GM19240 (cell line): ENCODE data around the gene CRCP.
A peak's percentile ranks its signal among the peaks of the same experiment; 100 is the strongest.
"Not testable (repeated sequence)": the region's sequence is repeated elsewhere in the genome, so short reads cannot be mapped to it uniquely, and the experiment has no call there.

Experiments
- DNase-seq: peaks from one replicate; pipeline ENCODE4 v3.0.0; 2011; ENCODE audit warnings: low spot score; ENCODE audit not compliant: insufficient read length

CRCP gene

DNA sequence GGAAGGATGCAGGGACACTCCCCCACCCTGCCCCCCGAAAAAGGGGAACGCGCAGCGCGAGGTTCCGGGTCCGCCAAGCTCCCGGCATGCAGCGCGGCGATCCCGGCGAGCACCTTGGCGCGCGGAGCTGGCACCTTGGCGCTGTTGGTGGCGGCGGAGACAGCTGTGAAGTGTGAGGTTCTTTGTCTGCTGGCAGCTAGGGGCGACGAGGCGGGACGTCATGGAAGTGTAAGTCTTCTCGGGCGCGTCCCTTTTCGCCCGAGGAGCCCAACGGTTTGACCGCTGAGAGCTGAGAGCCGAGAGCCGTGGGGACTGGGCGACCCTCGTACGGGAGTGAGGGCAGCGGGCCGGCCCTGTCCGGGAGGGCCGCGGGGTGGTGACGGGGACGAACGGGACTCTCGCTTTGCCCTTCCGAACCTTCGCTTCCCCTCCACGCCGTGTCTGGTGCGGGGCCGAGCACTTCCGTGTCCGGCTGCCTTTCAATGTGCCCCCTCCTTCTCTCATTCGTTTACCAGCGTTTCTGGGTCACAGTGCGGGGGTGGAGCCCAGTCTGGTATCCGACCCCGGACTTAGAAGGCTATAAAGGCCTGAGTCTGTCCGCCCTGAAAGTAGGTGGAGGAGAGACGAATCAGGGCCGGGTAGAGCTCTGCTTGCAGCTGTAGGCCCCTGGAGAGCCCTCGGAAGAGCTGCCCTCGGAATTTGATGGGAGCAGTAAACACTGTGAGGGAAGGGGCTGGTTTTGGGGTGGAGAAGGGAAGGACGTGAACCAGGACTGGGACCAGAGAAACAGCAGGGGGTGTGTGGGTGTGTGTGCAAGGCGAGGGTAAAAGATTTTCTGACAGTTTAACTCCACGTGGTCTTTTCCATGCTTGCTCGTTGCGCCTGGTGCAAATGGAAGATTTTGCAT is at the start of gene CRCP:
Gene CRCP, plus strand, starts transcription at position 105 of the 907 bp plus-strand sequence. Its CDS starts 116 bp downstream, at position 221.
- DNase-seq = peak; percentile 90

DNA sequence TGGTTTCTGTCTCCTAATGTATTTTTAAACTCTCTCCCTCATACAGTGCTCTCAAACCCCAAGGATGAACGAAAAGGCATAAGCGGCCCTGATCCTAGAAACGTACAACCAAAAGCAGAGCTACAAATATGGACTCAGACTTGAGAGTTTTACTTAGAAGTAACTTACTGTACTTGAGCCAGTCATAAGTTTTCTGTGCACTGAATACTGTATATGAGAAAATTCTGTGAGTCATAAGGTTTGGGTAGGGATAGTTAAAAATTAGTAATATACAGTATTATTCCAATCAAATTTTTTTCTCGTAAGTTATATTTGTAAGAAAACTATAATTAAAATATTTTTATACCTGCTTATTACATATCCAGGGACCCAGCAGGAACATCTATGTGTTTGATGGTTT is 44.9 kb upstream of the CRCP start:
- no peak for DNase-seq

DNA sequence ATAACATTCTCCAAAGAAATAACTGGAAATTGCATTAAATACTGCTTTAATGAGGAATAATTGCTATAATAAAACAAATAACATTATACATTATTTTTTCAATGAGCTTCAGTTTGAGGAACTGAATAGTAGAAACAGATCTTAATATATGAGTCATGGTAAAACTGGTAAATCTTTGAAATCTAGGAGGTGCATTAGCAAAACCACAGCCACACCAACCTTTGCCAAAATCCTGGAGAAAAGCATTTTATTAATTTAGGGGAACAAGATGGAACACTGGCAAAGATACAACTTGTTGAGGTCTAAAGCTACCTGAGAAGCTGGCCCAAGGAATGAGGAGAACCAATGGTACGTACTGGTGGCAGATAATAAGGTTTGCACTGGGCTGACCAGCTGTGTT is 44.4 kb upstream of the CRCP start:
- DNase-seq = no peak

DNA sequence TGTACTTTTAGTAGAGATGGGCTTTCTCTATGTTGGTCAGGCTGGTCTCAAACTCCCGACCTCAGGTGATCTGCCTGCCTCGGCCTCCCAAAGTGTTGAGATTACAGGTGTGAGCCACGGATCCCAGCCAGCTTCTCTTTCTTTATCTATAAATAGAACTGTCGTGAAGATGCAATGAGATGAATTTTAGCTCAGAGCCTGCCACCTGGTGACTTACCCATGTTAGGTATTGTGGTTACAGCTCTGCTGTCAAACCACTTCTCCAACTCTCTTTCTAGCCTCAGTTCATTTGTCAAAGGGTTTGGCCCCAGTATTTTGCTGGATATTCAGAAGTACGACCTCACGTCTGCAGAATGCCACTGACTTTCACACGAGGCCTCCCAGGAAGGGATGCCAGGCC is 42.4 kb upstream of the CRCP start:
- not testable (repeated sequence) for DNase-seq

- DNase-seq = peak; percentile 99
Observed at GRCh38 chr7:66075590-66076461, 38.8 kb upstream of the CRCP start, which contains the start of gene ASL. Gene ASL, plus strand, starts transcription at chr7:66075819. Its CDS starts 263 bp downstream, at chr7:66076082.

GRCh38 chr7:66076462-66077329 is 38.0 kb upstream of the CRCP start:
- no peak for DNase-seq

- no peak for DNase-seq
Observed at GRCh38 chr7:66078067-66078466, 36.6 kb upstream of the CRCP start.

DNA sequence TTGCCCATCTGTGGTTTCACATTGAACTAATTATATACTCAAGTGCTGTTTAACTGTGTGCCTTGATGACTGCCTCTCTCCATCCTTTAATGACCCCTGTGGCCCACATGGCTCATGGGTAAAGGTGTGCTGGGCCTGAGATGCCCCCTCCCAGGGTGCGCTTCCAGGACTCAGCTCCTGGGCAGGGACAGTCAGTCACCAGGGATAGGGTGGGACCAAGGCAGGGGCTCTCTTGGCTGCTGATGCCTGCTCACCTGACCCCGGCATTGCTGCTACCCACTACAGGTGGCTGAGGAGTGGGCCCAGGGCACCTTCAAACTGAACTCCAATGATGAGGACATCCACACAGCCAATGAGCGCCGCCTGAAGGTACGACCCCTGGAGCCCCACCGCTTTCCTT is 32.6 kb upstream of the CRCP start:
- DNase-seq = no peak

DNA sequence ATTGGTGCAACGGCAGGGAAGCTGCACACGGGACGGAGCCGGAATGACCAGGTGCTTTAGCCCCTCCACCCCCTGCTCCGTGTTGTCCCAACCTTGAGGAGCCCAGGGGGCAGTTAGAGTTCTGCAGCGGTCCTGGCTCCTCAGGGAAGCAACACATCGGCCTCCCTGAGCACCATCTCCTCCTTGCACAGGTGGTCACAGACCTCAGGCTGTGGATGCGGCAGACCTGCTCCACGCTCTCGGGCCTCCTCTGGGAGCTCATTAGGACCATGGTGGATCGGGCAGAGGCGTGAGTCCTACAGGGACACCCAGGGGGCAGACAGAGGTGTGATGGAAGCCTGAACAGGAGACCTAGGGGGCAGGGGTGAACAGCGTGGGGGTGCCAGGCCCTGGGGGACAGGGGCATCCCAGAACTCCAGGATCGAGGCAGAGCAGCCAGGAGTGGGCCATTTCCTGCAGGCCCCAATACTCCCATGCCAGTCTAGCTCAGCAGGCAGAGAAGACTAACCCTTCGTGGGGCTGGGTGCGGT is 31.7 kb upstream of the CRCP start:
- no peak for DNase-seq

DNA sequence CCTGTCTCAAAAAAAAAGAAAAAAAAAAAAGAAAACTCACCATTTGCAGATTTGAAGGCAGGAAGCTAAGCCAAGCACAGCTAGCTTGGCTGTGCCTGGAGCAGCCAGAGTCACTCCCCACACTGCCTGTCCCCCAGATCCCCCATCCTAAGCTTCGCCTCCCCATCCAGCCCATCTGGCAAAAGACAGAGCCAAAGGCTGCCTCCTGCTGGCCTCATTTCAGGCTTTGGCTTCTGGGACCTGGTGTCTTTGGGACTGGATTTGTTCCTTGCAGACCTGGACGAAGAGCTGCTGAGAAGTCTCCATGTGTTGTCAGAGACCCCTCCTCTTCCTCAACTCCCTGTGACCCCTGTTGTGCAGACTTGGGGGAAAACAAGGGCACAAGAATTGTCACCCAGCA is 31.0 kb upstream of the CRCP start:
- DNase-seq = no peak

- DNase-seq = no peak
Observed at GRCh38 chr7:66088861-66089838, 25.5 kb upstream of the CRCP start.

DNA sequence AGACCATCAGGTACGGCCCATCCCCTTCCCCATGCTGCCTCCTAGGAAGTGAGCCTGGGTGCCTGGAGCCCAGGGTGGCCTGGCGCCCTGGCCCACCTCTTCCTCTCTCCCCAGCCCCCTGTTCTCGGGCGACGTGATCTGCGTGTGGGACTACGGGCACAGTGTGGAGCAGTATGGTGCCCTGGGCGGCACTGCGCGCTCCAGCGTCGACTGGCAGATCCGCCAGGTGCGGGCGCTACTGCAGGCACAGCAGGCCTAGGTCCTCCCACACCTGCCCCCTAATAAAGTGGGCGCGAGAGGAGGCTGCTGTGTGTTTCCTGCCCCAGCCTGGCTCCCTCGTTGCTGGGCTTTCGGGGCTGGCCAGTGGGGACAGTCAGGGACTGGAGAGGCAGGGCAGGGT is 22.0 kb upstream of the CRCP start:
- no peak for DNase-seq

DNA sequence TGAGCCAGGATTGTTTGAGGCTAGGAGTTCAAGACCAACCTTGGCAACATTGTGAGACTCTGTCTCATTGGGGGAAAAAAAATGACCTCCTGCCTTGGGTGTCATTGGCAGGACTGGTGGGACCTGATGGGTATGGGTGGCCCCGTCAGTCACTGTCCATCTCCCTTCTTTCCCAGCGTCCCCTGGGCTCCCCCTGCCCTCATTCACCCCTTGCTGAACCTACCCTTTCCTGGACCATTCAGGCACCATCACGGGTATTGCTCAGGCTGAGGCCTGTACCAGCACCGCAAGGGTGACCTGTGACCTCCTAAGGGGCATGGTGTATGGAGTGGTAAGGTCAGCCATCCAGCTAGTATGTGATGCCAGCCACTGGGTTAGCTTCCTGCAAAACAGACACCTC is 19.6 kb upstream of the CRCP start:
- DNase-seq = no peak

GRCh38 chr7:66099232-66099550 is 15.5 kb upstream of the CRCP start:
- no peak for DNase-seq

DNA sequence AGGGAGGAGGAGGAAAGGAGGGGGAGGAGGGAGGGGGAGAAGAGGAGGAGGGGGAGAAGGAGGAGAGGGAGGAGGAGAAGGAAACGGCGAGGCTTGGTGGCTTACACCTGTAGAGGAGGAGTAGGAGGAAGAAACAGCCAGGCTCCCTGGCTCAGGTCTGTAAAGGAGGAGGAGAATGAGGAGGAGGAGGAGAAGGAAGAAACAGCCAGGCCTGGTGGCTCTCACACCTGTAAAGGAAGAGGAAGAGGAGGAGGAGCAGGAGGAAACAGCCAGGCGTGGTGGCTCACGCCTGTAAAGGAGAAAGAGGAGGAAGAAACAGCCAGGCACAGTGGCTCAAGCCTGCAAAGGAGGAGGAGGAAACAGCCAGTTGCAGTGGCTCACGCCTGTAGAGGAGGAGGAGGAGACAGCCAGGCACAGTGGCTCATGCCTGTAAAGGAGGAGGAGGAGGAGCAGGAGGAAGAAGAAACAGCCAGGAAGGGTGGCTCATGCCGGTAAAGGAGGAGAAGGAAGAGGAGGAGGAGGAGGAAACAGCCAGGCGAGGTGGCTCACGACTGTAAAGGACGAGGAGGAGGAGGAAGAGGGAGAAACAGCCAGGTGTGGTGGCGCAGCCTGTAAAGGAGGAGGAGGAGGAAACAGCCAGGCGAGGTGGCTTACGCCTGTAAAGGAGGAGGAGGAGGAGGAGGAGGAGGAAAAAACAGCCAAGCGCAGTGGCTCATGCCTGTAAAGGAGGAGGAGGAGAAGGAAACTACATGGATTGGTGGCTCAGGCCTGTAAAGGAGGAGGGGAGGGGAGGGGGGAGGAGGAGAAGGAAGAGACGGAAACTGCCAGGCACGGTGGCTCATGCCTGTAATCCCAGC is 14.9 kb upstream of the CRCP start:
- no peak for DNase-seq

- DNase-seq = no peak
Observed at GRCh38 chr7:66100408-66101050, 14.1 kb upstream of the CRCP start.

DNA sequence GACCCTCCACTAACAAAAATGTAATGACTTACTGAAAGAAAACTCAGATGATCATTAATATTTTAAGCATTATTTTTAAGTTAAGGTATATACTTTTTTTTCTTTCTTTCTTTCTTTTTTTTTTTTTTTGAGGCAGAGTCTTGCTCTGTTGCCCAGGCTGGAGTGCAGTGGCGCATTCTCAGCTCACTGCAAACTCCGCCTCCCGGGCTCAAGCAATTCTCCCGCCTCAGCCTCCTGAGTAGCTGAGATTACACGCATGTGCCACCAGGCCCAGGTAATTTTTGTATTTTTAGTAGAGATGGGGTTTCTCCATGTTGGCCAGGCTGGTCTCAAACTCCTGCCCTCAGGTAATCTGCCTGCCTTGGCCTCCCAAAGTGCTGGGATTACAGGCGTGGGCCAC is 12.5 kb upstream of the CRCP start:
- DNase-seq = not testable (repeated sequence)

DNA sequence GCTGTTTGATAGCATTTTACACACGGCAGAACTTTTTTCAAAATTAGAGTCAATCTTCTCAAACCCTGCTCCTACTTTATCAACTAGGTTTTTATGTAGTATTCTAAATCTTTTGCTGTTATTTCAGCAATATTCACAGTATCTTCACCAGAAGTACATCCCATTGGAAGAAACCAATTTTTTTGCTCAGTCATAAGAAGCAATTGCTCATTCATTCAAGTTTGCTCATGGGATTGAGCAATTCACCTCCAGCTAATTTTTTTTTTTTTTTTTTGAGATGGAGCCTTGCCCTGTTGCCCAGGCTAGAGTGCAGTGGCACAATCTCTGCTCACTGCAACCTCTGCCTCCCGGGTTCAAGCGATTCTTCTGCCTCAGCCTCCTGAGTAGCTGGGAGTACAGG is 10.7 kb upstream of the CRCP start:
- DNase-seq = not testable (repeated sequence)
